KMS-11 (cell line): ENCODE data around the gene SLIT1.

ENCODE experiments used
- H2AFZ ChIP-seq: fragments of 200-600 bp; sonication (generic); 2 replicates; pipeline ENCODE4 v1.6.1; 2016; ENCODE audit warnings: antibody characterized with exemption, mixed run types, low read depth
- H3K27ac ChIP-seq: fragments of 200-600 bp; sonication (generic); 2 replicates; pipeline ENCODE4 v1.6.1; 2016; ENCODE audit warnings: mild to moderate bottlenecking, mixed run types
- H3K27me3 ChIP-seq: fragments of 200-600 bp; sonication (generic); 2 replicates; pipeline ENCODE4 v1.6.1; 2017; ENCODE audit warnings: mild to moderate bottlenecking, low read depth, mixed run types, moderate library complexity; ENCODE audit not compliant: insufficient read depth
- H3K36me3 ChIP-seq: fragments of 200-600 bp; sonication (generic); 2 replicates; pipeline ENCODE4 v1.6.1; 2017; ENCODE audit warnings: mild to moderate bottlenecking, mixed run types; ENCODE audit not compliant: insufficient read depth
- H3K4me1 ChIP-seq: fragments of 200-600 bp; sonication (generic); 2 replicates; pipeline ENCODE4 v1.6.1; 2016; ENCODE audit warnings: mild to moderate bottlenecking, low read depth, mixed run types; ENCODE audit not compliant: poor library complexity, severe bottlenecking
- H3K4me2 ChIP-seq: fragments of 200-600 bp; sonication (generic); 2 replicates; pipeline ENCODE4 v1.7.0; 2016; ENCODE audit warnings: mild to moderate bottlenecking, mixed run types
- H3K4me3 ChIP-seq: fragments of 200-600 bp; sonication (generic); IDR thresholded peaks from 2 replicates; pipeline ENCODE4 v1.6.1; 2017; ENCODE audit warnings: low read depth, low read length, mixed read lengths; ENCODE audit not compliant: insufficient read depth
- H3K79me2 ChIP-seq: fragments of 200-600 bp; sonication (generic); 2 replicates; pipeline ENCODE4 v1.6.1; 2016; ENCODE audit warnings: low read depth, mixed run types; ENCODE audit not compliant: insufficient read depth
- H3K9ac ChIP-seq: fragments of 200-600 bp; sonication (generic); 2 replicates; pipeline ENCODE4 v1.6.1; 2016; ENCODE audit warnings: mild to moderate bottlenecking, mixed run types
- H4K20me1 ChIP-seq: fragments of 200-600 bp; sonication (generic); 2 replicates; pipeline ENCODE4 v1.6.1; 2016; ENCODE audit warnings: mild to moderate bottlenecking, mixed run types; ENCODE audit not compliant: insufficient read depth
- CTCF ChIP-seq: fragments of 200-600 bp; sonication (generic); conservative IDR thresholded peaks from 2 replicates; pipeline ENCODE4 v1.6.1; 2017; ENCODE audit warnings: low read depth, mild to moderate bottlenecking, antibody characterized with exemption, low read length, moderate library complexity, mixed read lengths

SLIT1 gene

GRCh38 chr10:97200616-97201015, 14.9 kb upstream of the SLIT1 start:
- Histone ChIP-seq H3K4me1 (peaks cover 5% of the 10 kb centered on the region), H3K36me3 (no peaks in the 10 kb centered on the region), H3K9ac (no peak overlapping the region), H3K79me2 (no peaks in the 10 kb centered on the region), H2AFZ (no peak overlapping the region), H3K27ac (no peak overlapping the region), H3K27me3 (no peaks in the 10 kb centered on the region), H4K20me1 (no peaks in the 10 kb centered on the region), H3K4me3 (no peak overlapping the region), H3K4me2 (no peak overlapping the region)
- no peak for TF ChIP-seq CTCF

- no peak overlapping the region for H3K4me2 ChIP-seq
- H3K4me3 ChIP-seq: no peak overlapping the region
- no peaks in the 10 kb centered on the region for H3K79me2 ChIP-seq
- no peak for TF ChIP-seq CTCF
- H3K27me3 ChIP-seq: no peaks in the 10 kb centered on the region
- H3K36me3 ChIP-seq: no peaks in the 10 kb centered on the region
- H2AFZ ChIP-seq: no peak overlapping the region
- no peak overlapping the region for H3K9ac ChIP-seq
- H3K4me1 ChIP-seq: peaks cover 9% of the 10 kb centered on the region
- H4K20me1 ChIP-seq: no peaks in the 10 kb centered on the region
- H3K27ac ChIP-seq: no peak overlapping the region
Observed at GRCh38 chr10:97199152-97199551, 13.4 kb upstream of the SLIT1 start.

GRCh38 chr10:97197030-97197500, 11.3 kb upstream of the SLIT1 start:
- Histone ChIP-seq H3K9ac (no peak overlapping the region), H3K27me3 (no peaks in the 10 kb centered on the region), H2AFZ (peak overlapping the region; percentile 93; the same call in 1 of the 2 replicates), H4K20me1 (no peaks in the 10 kb centered on the region), H3K4me3 (no peak overlapping the region), H3K4me2 (no peak overlapping the region), H3K27ac (no peak overlapping the region), H3K36me3 (no peaks in the 10 kb centered on the region), H3K79me2 (no peaks in the 10 kb centered on the region), H3K4me1 (peaks cover 9% of the 10 kb centered on the region)
- no peak for TF ChIP-seq CTCF

- Histone ChIP-seq H3K79me2 (no peaks in the 10 kb centered on the region), H3K4me1 (peaks cover 9% of the 10 kb centered on the region), H3K9ac (peak overlapping the region; percentile 22; the same call in 1 of the 2 replicates), H2AFZ (peak overlapping the region; percentile 93), H3K4me3 (no peak overlapping the region), H4K20me1 (no peaks in the 10 kb centered on the region), H3K27ac (no peak overlapping the region), H3K4me2 (peak overlapping the region; percentile 86), H3K36me3 (no peaks in the 10 kb centered on the region), H3K27me3 (no peaks in the 10 kb centered on the region)
- TF ChIP-seq CTCF: peak; percentile 90
Observed at GRCh38 chr10:97196223-97197029, 10.7 kb upstream of the SLIT1 start.
